Measurements from ENCODE around the gene TMEM238L. TPM values are rescaled to one million over a fixed set of nuclear protein-coding genes. Genes with fewer than 3 reads are reported as not detected.

Gene TMEM238L
- total and polyA plus RNA-seq, 2 experiments from 2014 or later = not detected

GRCh38 chr17:10772425-10773380, 31.2 kb downstream of the TMEM238L start:
- H4K20me1 ChIP-seq (replicated peaks; ENCODE audit: insufficient read depth) = no peaks in the 10 kb centered on the region
- Mint-ChIP-seq H3K27ac (no peak overlapping the region), H3K27me3 (ENCODE audit: insufficient read depth, low read depth, poor library complexity) (peaks cover 7% of the 10 kb centered on the region), H3K36me3 (ENCODE audit: low read depth) (peaks cover 9% of the 10 kb centered on the region), H3K4me1 (peaks cover 4% of the 10 kb centered on the region), H3K9me3 (peaks cover 10% of the 10 kb centered on the region), H3K4me3 (no peak overlapping the region)
- H3F3A ChIP-seq (replicated peaks; ENCODE audit: low read depth) = no peaks in the 10 kb centered on the region
- DNase-seq (ENCODE audit: low spot score) = peak; percentile 93
- H3K27ac ChIP-seq (ENCODE audit: low read depth) = no peak overlapping the region
- H3K4me1 ChIP-seq (ENCODE audit: insufficient read depth) = no peaks in the 10 kb centered on the region
- H2AFZ ChIP-seq = peak overlapping the region; percentile 43; the same call in 1 of the 2 replicates
- H3K4me2 ChIP-seq = no peak overlapping the region
- TF ChIP-seq ZNF331 (CRISPR knock-in tag; IDR thresholded peaks at IDR 0.05; ENCODE audit: low read depth) = no peak
- TF ChIP-seq CTCF (conservative IDR thresholded peaks at IDR 0.05; ENCODE audit: low read depth in 2 of 2) = peak; percentile 90 to 95
- H3K36me3 ChIP-seq (ENCODE audit: insufficient read depth) = no peaks in the 10 kb centered on the region
- ATAC-seq = peak; percentile 73
- H3K27me3 ChIP-seq (ENCODE audit: insufficient read depth) = no peaks in the 10 kb centered on the region
- H3K9me2 ChIP-seq (ENCODE audit: insufficient read depth) = no peaks in the 10 kb centered on the region
- no peaks in the 10 kb centered on the region for H3K79me2 ChIP-seq (replicated peaks; ENCODE audit: insufficient read depth)
- no peak overlapping the region for H3K4me3 ChIP-seq

GRCh38 chr17:10771148-10771547, 32.8 kb downstream of the TMEM238L start:
- Histone ChIP-seq H3K27ac (ENCODE audit: low read depth) (no peak overlapping the region), H3K27me3 (ENCODE audit: insufficient read depth) (no peaks in the 10 kb centered on the region), H3K4me1 (ENCODE audit: insufficient read depth) (no peaks in the 10 kb centered on the region), H2AFZ (no peak overlapping the region), H3K9me2 (ENCODE audit: insufficient read depth) (no peaks in the 10 kb centered on the region), H3F3A (replicated peaks; ENCODE audit: low read depth) (no peaks in the 10 kb centered on the region), H3K4me2 (no peak overlapping the region), H3K4me3 (no peak overlapping the region), H3K36me3 (ENCODE audit: insufficient read depth) (no peaks in the 10 kb centered on the region), H3K79me2 (replicated peaks; ENCODE audit: insufficient read depth) (no peaks in the 10 kb centered on the region), H4K20me1 (replicated peaks; ENCODE audit: insufficient read depth) (no peaks in the 10 kb centered on the region)
- peaks cover 4% of the 10 kb centered on the region for H3K4me1 Mint-ChIP-seq
- DNase-seq (ENCODE audit: low spot score) (no peak), ATAC-seq (no peak)
- no peak overlapping the region for H3K4me3 Mint-ChIP-seq
- peaks cover 10% of the 10 kb centered on the region for H3K9me3 Mint-ChIP-seq
- no peak overlapping the region for H3K27ac Mint-ChIP-seq
- H3K36me3 Mint-ChIP-seq (ENCODE audit: low read depth) = peaks cover 9% of the 10 kb centered on the region
- peaks cover 7% of the 10 kb centered on the region for H3K27me3 Mint-ChIP-seq (ENCODE audit: insufficient read depth, low read depth, poor library complexity)
- no peak for TF ChIP-seq EZH2phosphoT487 (IDR thresholded peaks at IDR 0.05; ENCODE audit: unreplicated experiment)
- TF ChIP-seq EZH2 (IDR thresholded peaks at IDR 0.05; ENCODE audit: low read depth, unreplicated experiment) = no peak
- TF ChIP-seq ETS1 (IDR thresholded peaks at IDR 0.05) = no peak
- TF ChIP-seq NANOG (IDR thresholded peaks at IDR 0.05; ENCODE audit: borderline replicate concordance) = no peak
- TF ChIP-seq REST (IDR thresholded peaks at IDR 0.05; ENCODE audit: unreplicated experiment) = no peak
- no peak for TF ChIP-seq ZNF114 (CRISPR knock-in tag; IDR thresholded peaks at IDR 0.05)
- TF ChIP-seq ZNF331 (CRISPR knock-in tag; IDR thresholded peaks at IDR 0.05; ENCODE audit: low read depth) = no peak
- no peak for TF ChIP-seq CREB1 (CRISPR knock-in tag; IDR thresholded peaks at IDR 0.05; ENCODE audit: low read depth)
- no peak for TF ChIP-seq POLR2AphosphoS5 (IDR thresholded peaks at IDR 0.05; ENCODE audit: low read depth)
- TF ChIP-seq STAT1 (IDR thresholded peaks at IDR 0.05; ENCODE audit: unreplicated experiment) = no peak
- TF ChIP-seq CTCF (conservative IDR thresholded peaks at IDR 0.05; ENCODE audit: low read depth in 2 of 2) = no peak
- no peak for TF ChIP-seq JUNB (IDR thresholded peaks at IDR 0.05; ENCODE audit: unreplicated experiment)

All from GM23338 (cell line).